Measurements from ENCODE around the gene HNRNPAB.

DNA sequence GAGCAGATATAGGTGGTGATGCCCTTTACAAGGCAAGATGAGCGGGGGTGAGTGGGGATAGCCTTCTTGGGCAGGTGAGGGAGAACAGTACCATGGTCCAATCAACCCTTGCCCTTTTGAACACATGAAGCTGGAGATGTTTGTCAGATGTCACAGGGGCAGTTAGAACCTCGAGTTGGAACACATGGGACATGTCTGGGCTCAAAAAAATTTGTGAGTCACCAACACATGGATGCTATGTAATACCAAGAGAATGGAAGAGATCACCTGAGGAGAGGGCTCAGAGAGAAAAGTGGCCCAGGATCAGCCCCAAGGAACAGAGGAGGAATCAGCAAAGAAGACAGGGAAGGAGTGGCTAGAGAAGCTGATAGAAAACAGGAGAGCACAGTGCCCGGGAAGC lies 23.6 kb downstream of the HNRNPAB start:
- TF ChIP-seq, protein P1, sequence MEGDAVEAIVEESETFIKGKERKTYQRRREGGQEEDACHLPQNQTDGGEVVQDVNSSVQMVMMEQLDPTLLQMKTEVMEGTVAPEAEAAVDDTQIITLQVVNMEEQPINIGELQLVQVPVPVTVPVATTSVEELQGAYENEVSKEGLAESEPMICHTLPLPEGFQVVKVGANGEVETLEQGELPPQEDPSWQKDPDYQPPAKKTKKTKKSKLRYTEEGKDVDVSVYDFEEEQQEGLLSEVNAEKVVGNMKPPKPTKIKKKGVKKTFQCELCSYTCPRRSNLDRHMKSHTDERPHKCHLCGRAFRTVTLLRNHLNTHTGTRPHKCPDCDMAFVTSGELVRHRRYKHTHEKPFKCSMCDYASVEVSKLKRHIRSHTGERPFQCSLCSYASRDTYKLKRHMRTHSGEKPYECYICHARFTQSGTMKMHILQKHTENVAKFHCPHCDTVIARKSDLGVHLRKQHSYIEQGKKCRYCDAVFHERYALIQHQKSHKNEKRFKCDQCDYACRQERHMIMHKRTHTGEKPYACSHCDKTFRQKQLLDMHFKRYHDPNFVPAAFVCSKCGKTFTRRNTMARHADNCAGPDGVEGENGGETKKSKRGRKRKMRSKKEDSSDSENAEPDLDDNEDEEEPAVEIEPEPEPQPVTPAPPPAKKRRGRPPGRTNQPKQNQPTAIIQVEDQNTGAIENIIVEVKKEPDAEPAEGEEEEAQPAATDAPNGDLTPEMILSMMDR (IDR thresholded peaks at IDR 0.05; ENCODE audit: low read depth, low read length) = no peak
- TF ChIP-seq EZH2phosphoT487 (IDR thresholded peaks at IDR 0.05; ENCODE audit: low read depth) = no peak

Data from OCI-LY3 (cell line).